Ishikawa (cell line): Measurements from ENCODE around the gene CACNB2.

Experiments used
- CEBPB ChIP-seq: IDR thresholded peaks from 2 replicates; pipeline ENCODE4 v1.6.1; 2012
- CREB1 ChIP-seq: IDR thresholded peaks from 2 replicates; pipeline ENCODE4 v1.6.1; 2012; ENCODE audit warnings: low read depth
- EGR1 ChIP-seq: IDR thresholded peaks from 2 replicates; pipeline ENCODE4 v1.6.1; 2012
- EP300 ChIP-seq: IDR thresholded peaks from 2 replicates; pipeline ENCODE4 v1.6.1; 2012; ENCODE audit warnings: borderline replicate concordance
- FOXM1 ChIP-seq: IDR thresholded peaks from 2 replicates; pipeline ENCODE4 v1.6.1; 2012; ENCODE audit warnings: low read depth, borderline replicate concordance
- NFIC ChIP-seq: IDR thresholded peaks from 2 replicates; pipeline ENCODE4 v1.6.1; 2012
- RAD21 ChIP-seq: IDR thresholded peaks from 2 replicates; pipeline ENCODE4 v1.6.1; 2012; ENCODE audit warnings: low read depth
- REST ChIP-seq: IDR thresholded peaks from 2 replicates; pipeline ENCODE4 v1.6.1; 2012; ENCODE audit warnings: low read depth, mild to moderate bottlenecking
- TAF1 ChIP-seq: IDR thresholded peaks from 2 replicates; pipeline ENCODE4 v1.6.1; 2012; ENCODE audit warnings: low read depth, mild to moderate bottlenecking
- TCF12 ChIP-seq: IDR thresholded peaks from 2 replicates; pipeline ENCODE4 v1.6.1; 2012; ENCODE audit warnings: low read depth
- TEAD4 ChIP-seq: IDR thresholded peaks from 2 replicates; pipeline ENCODE4 v1.6.1; 2012
- USF1 ChIP-seq: IDR thresholded peaks from 2 replicates; pipeline ENCODE4 v1.6.1; 2012
- YY1 ChIP-seq: IDR thresholded peaks from 2 replicates; pipeline ENCODE4 v1.6.1; 2012; ENCODE audit warnings: low read depth
- ZBTB7A ChIP-seq: IDR thresholded peaks from 2 replicates; pipeline ENCODE4 v1.6.1; 2012; ENCODE audit warnings: low read depth
- TF ChIP-seq, protein P1 (sequence below): IDR thresholded peaks from 2 replicates; pipeline ENCODE4 v1.6.1; 2012

Gene CACNB2

DNA sequence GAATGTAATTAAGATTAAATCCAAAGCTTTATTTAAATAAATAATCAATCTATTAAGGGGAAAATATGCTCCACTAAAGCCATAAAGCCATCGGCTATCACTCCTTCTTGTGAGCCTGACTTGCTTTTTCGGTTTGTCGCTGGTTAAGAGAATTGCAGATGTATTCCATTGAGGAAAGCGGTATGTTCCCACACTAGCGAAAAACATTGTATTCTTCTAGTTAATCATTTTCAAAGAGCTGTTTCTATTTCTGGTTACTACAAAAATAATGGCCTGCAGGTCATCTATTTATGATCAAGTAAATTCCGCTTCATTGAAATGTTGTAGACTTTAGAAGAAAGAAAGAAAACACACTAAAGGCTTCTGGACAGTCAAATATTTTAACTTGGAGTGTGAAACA, 173.4 kb downstream of the CACNB2 start:
- TF ChIP-seq TAF1 (no peak), NFIC (no peak), CEBPB (no peak), TEAD4 (no peak), CREB1 (no peak), FOXM1 (no peak), REST (no peak), USF1 (no peak), ZBTB7A (no peak), RAD21 (no peak), TCF12 (no peak), YY1 (no peak), EP300 (no peak), EGR1 (no peak)
- TF ChIP-seq, protein P1, sequence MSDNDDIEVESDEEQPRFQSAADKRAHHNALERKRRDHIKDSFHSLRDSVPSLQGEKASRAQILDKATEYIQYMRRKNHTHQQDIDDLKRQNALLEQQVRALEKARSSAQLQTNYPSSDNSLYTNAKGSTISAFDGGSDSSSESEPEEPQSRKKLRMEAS = no peak

DNA sequence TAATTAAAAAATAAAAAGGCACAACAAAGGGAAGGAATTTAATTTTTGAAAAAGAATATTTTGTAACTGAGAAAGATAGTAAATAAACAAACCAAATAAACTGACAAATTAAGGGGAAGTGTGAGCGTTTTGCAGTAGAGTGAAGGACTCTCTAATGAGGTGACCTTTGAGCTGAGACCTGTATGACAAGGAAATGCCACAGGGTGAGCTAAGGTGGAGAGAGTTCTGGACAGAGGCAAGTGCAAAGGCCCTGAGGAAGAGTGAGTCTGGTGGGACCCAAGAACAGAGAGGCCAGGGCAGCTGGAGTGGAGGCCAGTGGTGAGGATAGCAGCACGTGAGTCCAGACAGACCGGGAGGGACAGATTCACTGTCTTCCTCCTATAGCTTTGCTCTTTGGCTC, 179.4 kb downstream of the CACNB2 start:
- TF ChIP-seq CEBPB (no peak), NFIC (no peak), EP300 (no peak), USF1 (no peak), TAF1 (no peak), TCF12 (no peak), FOXM1 (no peak)
- TF ChIP-seq, protein P1 = no peak

- TF ChIP-seq CREB1 = no peak
- no peak for TF ChIP-seq CEBPB
- no peak for TF ChIP-seq ZBTB7A
- TF ChIP-seq YY1 = no peak
- TF ChIP-seq REST = no peak
- no peak for TF ChIP-seq TCF12
Measured at GRCh38 chr10:18321371-18321770, 181.1 kb downstream of the CACNB2 start.

GRCh38 chr10:18323916-18324315, 183.7 kb downstream of the CACNB2 start:
- TF ChIP-seq EGR1 (no peak), FOXM1 (no peak), TCF12 (no peak), EP300 (no peak)

- TF ChIP-seq RAD21 = no peak
- TF ChIP-seq EP300 = no peak
- no peak for TF ChIP-seq CREB1
- no peak for TF ChIP-seq CEBPB
- TF ChIP-seq, protein P1 = no peak
- no peak for TF ChIP-seq FOXM1
- TF ChIP-seq EGR1 = no peak
- no peak for TF ChIP-seq ZBTB7A
- no peak for TF ChIP-seq USF1
- TF ChIP-seq TEAD4 = no peak
- no peak for TF ChIP-seq NFIC
- no peak for TF ChIP-seq YY1
- TF ChIP-seq REST = no peak
- TF ChIP-seq TCF12 = no peak
- TF ChIP-seq TAF1 = no peak
Measured at GRCh38 chr10:18325410-18325809, 185.2 kb downstream of the CACNB2 start.
